CD14-positive monocyte (primary cell): ENCODE measurements around the gene USP31. TPM values are rescaled to one million over a fixed set of nuclear protein-coding genes. Genes with fewer than 3 reads are reported as not detected.

Source experiments
- DNase-seq, 3 donors: peaks; one replicate each; pipeline ENCODE4 v3.0.0-alpha.2; 2011 to 2022
- H2AFZ ChIP-seq: 2 replicates; pipeline ENCODE4 v1.6.0; 2012; ENCODE audit warnings: mild to moderate bottlenecking, low read depth, low read length, inconsistent platforms; ENCODE audit not compliant: insufficient read depth, poor library complexity, severe bottlenecking
- H3K27ac ChIP-seq, 2 donors: 1 replicate in 1 of 2; 2 replicates in 1 of 2; pipeline ENCODE4 v1.5.1; 2012 to 2013; ENCODE audit warnings: low read length in 2 of 2, control low read depth in 1 of 2, inconsistent platforms in 1 of 2, low read depth in 1 of 2, mild to moderate bottlenecking in 1 of 2
- H3K27me3 ChIP-seq, 2 donors: one replicate each; pipeline versions ENCODE4 v1.6.0 to v1.6.1; 2011 to 2013; ENCODE audit warnings: low read length in 2 of 2; ENCODE audit not compliant: control insufficient read depth in 2 of 2, insufficient read depth in 2 of 2
- H3K36me3 ChIP-seq, 2 donors: replicated peaks in 1 of 2; 1 replicate in 1 of 2; 2 replicates in 1 of 2; pipeline versions ENCODE4 v1.5.1 to v1.6.1; 2012 to 2013; ENCODE audit warnings: low read length in 2 of 2, control low read depth in 1 of 2, inconsistent platforms in 1 of 2, mild to moderate bottlenecking in 1 of 2; ENCODE audit not compliant: insufficient read depth in 2 of 2, control insufficient read depth in 1 of 2
- H3K4me1 ChIP-seq, 2 donors: 1 replicate in 1 of 2; 2 replicates in 1 of 2; pipeline versions ENCODE4 v1.5.1 to v1.6.1; 2012 to 2013; ENCODE audit warnings: low read length in 2 of 2, control low read depth in 1 of 2, inconsistent platforms in 1 of 2, mild to moderate bottlenecking in 1 of 2, moderate library complexity in 1 of 2; ENCODE audit not compliant: insufficient read depth in 2 of 2, control insufficient read depth in 1 of 2
- H3K4me2 ChIP-seq: replicated peaks from 2 replicates; pipeline ENCODE3; 2012; ENCODE audit warnings: low read length, moderate library complexity, mild to moderate bottlenecking; ENCODE audit not compliant: poor library complexity, severe bottlenecking; ENCODE audit errors: extremely low read depth
- H3K4me3 ChIP-seq, 3 experiments: fragments of 200-600 bp in 1 of 3; sonication (generic) in 1 of 3; replicated peaks in 1 of 3; 1 replicate in 2 of 3; 2 replicates in 1 of 3; pipeline ENCODE4 v1.5.1; 2011 to 2013; ENCODE audit warnings: low read length in 3 of 3, mild to moderate bottlenecking in 3 of 3, control low read depth in 2 of 3, low read depth in 2 of 3, inconsistent platforms in 1 of 3, moderate library complexity in 1 of 3
- H3K79me2 ChIP-seq: 2 replicates; pipeline ENCODE4 v1.6.0; 2012; ENCODE audit warnings: mild to moderate bottlenecking, control low read depth, inconsistent platforms, low read length, moderate library complexity; ENCODE audit not compliant: insufficient read depth
- H3K9ac ChIP-seq: 2 replicates; pipeline ENCODE4 v1.6.0; 2017; ENCODE audit warnings: low read length, mild to moderate bottlenecking; ENCODE audit not compliant: insufficient read depth, poor library complexity, severe bottlenecking
- H3K9me3 ChIP-seq, 2 donors: replicated peaks in 1 of 2; 1 replicate in 1 of 2; 2 replicates in 1 of 2; pipeline versions ENCODE4 v1.5.1 to v1.6.1; 2012 to 2013; ENCODE audit warnings: low read length in 2 of 2, control low read depth in 1 of 2; ENCODE audit not compliant: control insufficient read depth in 1 of 2, insufficient read depth in 1 of 2
- H4K20me1 ChIP-seq: 2 replicates; pipeline ENCODE4 v1.6.0; 2012; ENCODE audit warnings: mild to moderate bottlenecking, low read length, control low read depth, moderate library complexity; ENCODE audit not compliant: insufficient read depth
- H3K27ac Mint-ChIP-seq, 7 donors: one replicate each; pipeline ENCODE4 v1.8.0; 2020; ENCODE audit warnings: mild to moderate bottlenecking in 7 of 7, mixed read lengths in 7 of 7, moderate library complexity in 6 of 7, inconsistent platforms in 2 of 7
- H3K27me3 Mint-ChIP-seq, 3 donors: one replicate each; pipeline ENCODE4 v1.8.0; 2021 to 2022; ENCODE audit warnings: low read depth in 3 of 3, mild to moderate bottlenecking in 3 of 3, mixed read lengths in 3 of 3, moderate library complexity in 3 of 3, inconsistent platforms in 1 of 3
- H3K36me3 Mint-ChIP-seq, 2 donors: one replicate each; pipeline ENCODE4 v1.8.0; 2020; ENCODE audit warnings: mixed read lengths in 2 of 2, inconsistent platforms in 1 of 2, mild to moderate bottlenecking in 1 of 2
- H3K4me1 Mint-ChIP-seq: one replicate; pipeline ENCODE4 v1.8.0; 2020; ENCODE audit warnings: mild to moderate bottlenecking, mixed read lengths
- H3K4me3 Mint-ChIP-seq, 2 donors: one replicate each; pipeline ENCODE4 v1.8.0; 2020; ENCODE audit warnings: mild to moderate bottlenecking in 2 of 2, mixed read lengths in 2 of 2, moderate library complexity in 1 of 2
- H3K9me3 Mint-ChIP-seq, 7 donors: one replicate each; pipeline ENCODE4 v1.8.0; 2020 to 2022; ENCODE audit warnings: mixed read lengths in 7 of 7, mild to moderate bottlenecking in 6 of 7, moderate library complexity in 6 of 7, inconsistent platforms in 2 of 7
- CTCF ChIP-seq: fragments of 200-600 bp; IDR thresholded peaks from one replicate; pipeline ENCODE4 v1.8.0; 2022; ENCODE audit warnings: antibody characterized with exemption, mild to moderate bottlenecking
- WGBS: methylation state at CpG from one replicate; pipeline ENCODE4 v1.1.5; 2013; ENCODE audit warnings: missing lambda C conversion rate; ENCODE audit not compliant: insufficient coverage; 5-methylcytosine and 5-hydroxymethylcytosine counted together
- intact Hi-C, 2 donors: fragments of 100-400 bp; cut with micrococcal nuclease; formaldehyde crosslinking; loops; one replicate each; pipeline versions ENCODE4 v1.15.0 to v1.15.1; 2023
- polyA plus RNA-seq, 3 donors: library from polyadenylated mRNA; depleted of rRNA in 1 of 3; unstranded in 2 of 3; stranded (reverse) in 1 of 3; fragments of 300-500 nt in 2 of 3; fragments of >200 nt in 1 of 3; fragmentation: Illumina TruSeq in 2 of 3; gene quantifications; 1 replicate in 2 of 3; 2 replicates in 1 of 3; pipeline ENCODE4 v1.2.3, GENCODE V29; 2012 to 2021

USP31 gene
- polyA plus RNA-seq, 3 donors: 0.15 to 4.1 (median 0.36) TPM

DNA sequence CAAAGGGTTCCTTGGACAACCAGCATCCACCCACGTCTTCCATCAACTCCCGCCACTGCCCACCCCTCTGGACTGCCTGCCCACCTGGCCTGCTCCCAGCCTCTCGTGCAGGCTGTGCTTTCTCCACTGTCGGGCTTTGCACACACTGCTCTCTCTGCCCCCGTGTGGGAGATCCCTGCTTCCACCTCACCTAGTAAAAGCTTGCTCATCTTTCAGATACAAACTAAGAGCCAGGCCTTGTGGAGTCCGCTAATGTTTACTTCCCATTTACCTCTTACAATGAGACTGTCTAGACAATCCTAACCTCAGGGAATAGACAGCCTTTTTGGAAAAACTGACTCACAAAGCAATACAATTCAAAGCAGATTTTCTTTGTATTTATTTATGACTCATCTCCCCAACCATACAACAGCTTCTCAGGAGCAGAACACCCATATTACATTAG, 67.6 kb downstream of the USP31 start:
- Mint-ChIP-seq H3K27ac (no peak overlapping the region), H3K4me1 (peaks cover 14% of the 10 kb centered on the region)

DNA sequence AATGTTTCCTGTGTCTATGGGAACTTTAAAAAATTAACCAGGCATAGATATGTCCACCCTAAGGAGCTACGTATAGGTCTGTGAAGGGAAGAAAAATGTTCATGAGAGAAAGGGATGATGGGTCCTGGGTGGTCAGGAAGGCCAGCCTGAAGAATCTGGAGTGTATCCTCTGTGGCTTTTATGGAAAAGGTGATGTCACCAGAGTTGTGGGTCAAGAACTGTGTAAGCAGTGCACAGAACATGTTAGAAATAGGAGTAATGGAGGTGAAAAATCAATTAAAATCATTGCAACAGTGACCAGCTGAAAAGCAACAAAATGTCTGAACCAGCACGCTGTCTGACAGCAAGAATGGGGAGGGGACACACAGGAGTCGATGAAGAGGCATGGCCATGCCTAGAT, 68.5 kb downstream of the USP31 start:
- Mint-ChIP-seq H3K4me3 (no peak overlapping the region), H3K9me3 (peaks cover 0 to 3% (median 0%) of the 10 kb centered on the region in 7 donors), H3K27me3 (no peaks in the 10 kb centered on the region), H3K27ac (no peak overlapping the region), H3K4me1 (peaks cover 6% of the 10 kb centered on the region), H3K36me3 (peaks cover 46 to 73% of the 10 kb centered on the region in 2 donors)
- Histone ChIP-seq H4K20me1 (no peaks in the 10 kb centered on the region), H3K4me1 (no peaks in the 10 kb centered on the region), H2AFZ (no peak overlapping the region), H3K27ac (no peak overlapping the region), H3K79me2 (no peaks in the 10 kb centered on the region), H3K9ac (no peak overlapping the region), H3K9me3 (no peaks in the 10 kb centered on the region), H3K4me3 (no peak overlapping the region), H3K36me3 (peaks cover 7 to 53% of the 10 kb centered on the region in 2 donors), H3K4me2 (no peak overlapping the region), H3K27me3 (no peaks in the 10 kb centered on the region)
- WGBS: 74% methylated on average over 3 of the region's 3 CpGs
- intact Hi-C loops: no loop called here
- DNase-seq: no peak
- TF ChIP-seq CTCF: no peak

More for the DNA sequence above, 67.6 kb downstream of the USP31 start:
- intact Hi-C loops: no loop called here
- no peak for DNase-seq
- Histone ChIP-seq H3K27me3 (no peaks in the 10 kb centered on the region), H3K4me2 (no peak overlapping the region), H2AFZ (no peak overlapping the region), H3K79me2 (no peaks in the 10 kb centered on the region), H3K36me3 (peaks cover 7 to 53% of the 10 kb centered on the region in 2 donors), H3K4me1 (no peaks in the 10 kb centered on the region), H3K4me3 (no peak overlapping the region), H4K20me1 (no peaks in the 10 kb centered on the region), H3K27ac (no peak overlapping the region), H3K9me3 (no peaks in the 10 kb centered on the region), H3K9ac (no peak overlapping the region)
- H3K36me3 Mint-ChIP-seq: peaks cover 47 to 69% of the 10 kb centered on the region in 2 donors
- WGBS: 100% methylated on average over 6 of the region's 6 CpGs
- peaks cover 0 to 3% (median 0%) of the 10 kb centered on the region in 7 donors for H3K9me3 Mint-ChIP-seq
- no peak overlapping the region for H3K4me3 Mint-ChIP-seq
- H3K27me3 Mint-ChIP-seq: peaks cover 0 to 2% (median 0%) of the 10 kb centered on the region in 3 donors
- no peak for TF ChIP-seq CTCF
